ENCODE measurements around the gene GLRX3. TPM values are rescaled to one million over a fixed set of nuclear protein-coding genes. Genes with fewer than 3 reads are reported as not detected.
A peak's percentile ranks its signal among the peaks of the same experiment; 100 is the strongest.
"Not testable (repeated sequence)": the region's sequence is repeated elsewhere in the genome, so short reads cannot be mapped to it uniquely, and the experiment has no call there.

Gene GLRX3
- total RNA-seq (2021; ENCODE audit: unreplicated experiment) (188 TPM), Bru-seq, nascent RNA (percentile 92 among the genes with signal in this experiment), BruChase-seq, experiment 1, labeled RNA remaining after a 2-hour chase (percentile 89 among the genes with signal in this experiment), BruChase-seq, experiment 2, labeled RNA remaining after a 6-hour chase (percentile 88 among the genes with signal in this experiment)
- 113 TPM for polyA plus RNA-seq (2012; ENCODE audit: insufficient read length)
- long read RNA-seq, transcript GLRX3-201 (11 exons, 1,302 nt) = major isoform, 208 of 310 reads
- long read RNA-seq, transcript GLRX3-202 (12 exons, 3,827 nt) = minor isoform, 43 of 310 reads
- long read RNA-seq, partial matches to known transcripts = 36 of 310 reads
- long read RNA-seq, other reads (novel, unspliced or antisense) = 19 of 310 reads

- H3K4me3 ChIP-seq (ENCODE audit: low read depth in 2 of 2, low read length in 2 of 2) = peak within 1 kb of the TSS; percentile 76 to 97
- H3K36me3 ChIP-seq (ENCODE audit: control insufficient read depth, insufficient read depth, low read length) = peaks cover 4% of the 10 kb centered on the region; the same call in 1 of the 2 replicates
- DNase-seq (ENCODE audit: low read depth, low spot score) (no peak), ATAC-seq (peak; percentile 94)
- H3K27me3 ChIP-seq (ENCODE audit: control insufficient read depth, insufficient read depth, low read length) = no peaks in the 10 kb centered on the region
- peaks cover 26% of the 10 kb centered on the region for H3K4me1 ChIP-seq (ENCODE audit: control insufficient read depth, insufficient read depth, low read length)
- ChIA-PET CTCF (interaction anchor here (0.5 to 0.6 kb wide), 2 partner anchors 25 to 1036 kb away, joined by 3 to 4 read pairs; no protein-coding TSS in a partner anchor), POLR2A (interaction anchor here (0.7 kb wide), 2 partner anchors 26 to 407 kb away, joined by 3 to 4 read pairs; partner anchors contain the start of gene C10orf143)
- no peaks in the 10 kb centered on the region for H3K9me3 ChIP-seq (ENCODE audit: control insufficient read depth, insufficient read depth, low read depth, low read length)
- no TSS peak for BruUV-seq (replicated peaks)
- in situ Hi-C loops (cut with HindIII; ENCODE audit: low pct_unique_long_range_greater_than_20kb, low sequenced_read_pairs) (no loop called here), intact Hi-C loops (cut with micrococcal nuclease; ENCODE audit: unreplicated experiment) (loop anchor here (2.0 kb wide), 1 partner anchor 26 kb away; the partner anchor contains the start of gene C10orf143)
- peak within 1 kb of the TSS; percentile 77 for H3K27ac ChIP-seq (ENCODE audit: low read length)
- TF ChIP-seq CTCF (IDR thresholded peaks at IDR 0.05) (no peak), SIN3A (IDR thresholded peaks at IDR 0.05; ENCODE audit: borderline replicate concordance, insufficient read depth, low read depth, low read length) (peak; percentile 93), POLR2AphosphoS5 (IDR thresholded peaks at IDR 0.05; ENCODE audit: low read depth, low read length) (peak; percentile 97), REST (IDR thresholded peaks at IDR 0.05; ENCODE audit: insufficient read depth in 1 of 2, low read depth in 2 of 2, low read length in 1 of 2) (no peak), TCF7L2 (IDR thresholded peaks at IDR 0.05; ENCODE audit: low read depth, low read length) (no peak; the same call in 1 of the 2 replicates)
These were observed at the start of gene GLRX3 for GRCh38 chr10:130136226-130137089. Gene GLRX3, plus strand, starts transcription at chr10:130136391. Its CDS starts 30 bp downstream, at chr10:130136421.

GRCh38 chr10:130090565-130090964 is 45.6 kb upstream of the GLRX3 start:
- ATAC-seq; BruUV-seq (replicated peaks); H3K36me3 ChIP-seq (ENCODE audit: control insufficient read depth, insufficient read depth, low read length); H3K9me3 ChIP-seq (ENCODE audit: control insufficient read depth, insufficient read depth, low read depth, low read length); H3K4me3 ChIP-seq (ENCODE audit: low read depth in 2 of 2, low read length in 2 of 2); H3K27ac ChIP-seq (ENCODE audit: low read length); DNase-seq (ENCODE audit: low read depth, low spot score); CTCF ChIA-PET; H3K4me1 ChIP-seq (ENCODE audit: control insufficient read depth, insufficient read depth, low read length); POLR2A ChIA-PET; in situ Hi-C loops (cut with HindIII; ENCODE audit: low pct_unique_long_range_greater_than_20kb, low sequenced_read_pairs); H3K27me3 ChIP-seq (ENCODE audit: control insufficient read depth, insufficient read depth, low read length); intact Hi-C loops (cut with micrococcal nuclease; ENCODE audit: unreplicated experiment): not testable (repeated sequence)

Measured in Panc1 (cell line).